NT2/D1 (cell line): ENCODE data around the gene SLC38A8.

ENCODE experiments used
- SUZ12 ChIP-seq: IDR thresholded peaks from 2 replicates; pipeline ENCODE4 v1.6.1; 2011; ENCODE audit not compliant: insufficient read length, insufficient read depth; ENCODE audit errors: extremely low read depth
- YY1 ChIP-seq: IDR thresholded peaks from 2 replicates; pipeline ENCODE4 v1.6.1; 2011; ENCODE audit not compliant: insufficient read length, insufficient read depth

DNA sequence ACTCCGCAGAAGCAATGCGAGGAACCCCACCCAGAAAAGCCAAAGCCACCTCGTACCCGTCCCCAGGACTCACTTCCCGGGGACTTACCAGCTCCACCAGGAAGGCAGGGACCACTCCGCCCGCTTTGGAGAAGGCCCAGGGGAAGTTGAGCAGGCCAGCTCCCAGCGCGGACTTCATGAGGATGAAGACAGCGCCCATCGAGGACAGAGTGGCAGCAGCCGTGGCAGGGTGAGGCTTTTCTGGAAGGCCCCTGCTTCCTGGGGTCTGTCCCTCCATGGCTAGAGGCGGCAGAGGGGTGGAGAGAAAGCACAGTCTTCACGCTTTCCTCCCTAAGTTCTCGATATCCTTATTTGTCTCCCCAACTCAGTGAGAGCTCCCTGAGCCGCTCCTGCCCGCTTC, 714 bp downstream of the SLC38A8 start:
- TF ChIP-seq YY1 (no peak), SUZ12 (no peak)
